ENCODE data around the gene NRXN3. TPM values are rescaled to one million over a fixed set of nuclear protein-coding genes. Genes with fewer than 3 reads are reported as not detected.
A peak's percentile ranks its signal among the peaks of the same experiment; 100 is the strongest.

Gene NRXN3
- polyA plus RNA-seq, 1 of the 3 experiments (the other 2 are of a cell fraction): 1.6 TPM

- DNase-seq: no peak
- H3K4me1 ChIP-seq (ENCODE audit: control insufficient read depth in 1 of 2, insufficient read depth in 2 of 2, low read depth in 1 of 2, low read length in 1 of 2): no peaks in the 10 kb centered on the region
- 0 out of 2 replicates have a peak overlapping the region, but pooled peaks have one; percentile 30 for H2AFZ ChIP-seq (ENCODE audit: low read depth)
- no peaks in the 10 kb centered on the region for H3K9me3 ChIP-seq
- no peaks in the 10 kb centered on the region for H3K27me3 ChIP-seq (ENCODE audit: insufficient read depth)
- H3K79me2 ChIP-seq (ENCODE audit: insufficient read depth): no peaks in the 10 kb centered on the region
- H3K27ac ChIP-seq (ENCODE audit: low read depth in 2 of 2, low read length in 1 of 2): no peak overlapping the region
- no peaks in the 10 kb centered on the region for H4K20me1 ChIP-seq (ENCODE audit: insufficient read depth)
- no peak overlapping the region for H3K9ac ChIP-seq
- POLR2A ChIA-PET: no interaction called here
- WGBS (ENCODE audit: low lambda C conversion rate): 79% methylated on average over 2 of the region's 2 CpGs
- no peak overlapping the region for H3K4me2 ChIP-seq
- CTCF ChIA-PET: interaction anchor here (0.8 kb wide), 1 partner anchor 114 kb away, joined by 3 read pairs; no protein-coding TSS in a partner anchor
- no peaks in the 10 kb centered on the region for H3F3A ChIP-seq (replicated peaks; ENCODE audit: insufficient read depth)
- H3K4me3 ChIP-seq (ENCODE audit: low read depth in 2 of 2, low read length in 1 of 2): no peak overlapping the region
- H3K9me2 ChIP-seq: no peaks in the 10 kb centered on the region; the same call in 1 of the 2 replicates
- TF ChIP-seq MXI1 (IDR thresholded peaks at IDR 0.05; ENCODE audit: low read depth, low read length): no peak
- no peak for TF ChIP-seq JUND (IDR thresholded peaks at IDR 0.05)
- TF ChIP-seq SMC3 (IDR thresholded peaks at IDR 0.05; ENCODE audit: low read depth, low read length): no peak
- no peak for TF ChIP-seq POLR2AphosphoS5 (IDR thresholded peaks at IDR 0.05; ENCODE audit: low read depth, low read length)
- no peak for TF ChIP-seq FOXJ3 (CRISPR knock-in tag; IDR thresholded peaks at IDR 0.05)
- TF ChIP-seq CHD2 (IDR thresholded peaks at IDR 0.05; ENCODE audit: low read length, partially characterized antibody): no peak
- no peak for TF ChIP-seq ELF1 (IDR thresholded peaks at IDR 0.05)
- TF ChIP-seq TEAD4 (IDR thresholded peaks at IDR 0.05; ENCODE audit: borderline replicate concordance, insufficient read depth): no peak
- TF ChIP-seq USF1 (IDR thresholded peaks at IDR 0.05; ENCODE audit: borderline replicate concordance, low read depth): no peak
- no peaks in the 10 kb centered on the region for H3K36me3 ChIP-seq (replicated peaks in 1 of 2; ENCODE audit: control insufficient read depth in 1 of 2, insufficient read depth in 2 of 2, low read length in 1 of 2)
Measured at GRCh38 chr14:79082883-79083282, 912.7 kb downstream of the NRXN3 start.

GRCh38 chr14:79083356-79083755 is 913.2 kb downstream of the NRXN3 start:
- no peak overlapping the region for H3K4me2 ChIP-seq
- no peaks in the 10 kb centered on the region for H3K9me3 ChIP-seq
- no peaks in the 10 kb centered on the region for H3K79me2 ChIP-seq (ENCODE audit: insufficient read depth)
- ChIA-PET POLR2A (no interaction called here), CTCF (interaction anchor here (0.8 kb wide), 1 partner anchor 113 kb away, joined by 3 read pairs; no protein-coding TSS in a partner anchor)
- H3K27me3 ChIP-seq (ENCODE audit: insufficient read depth): no peaks in the 10 kb centered on the region
- WGBS (ENCODE audit: low lambda C conversion rate): 56% methylated on average over 4 of the region's 4 CpGs
- H3K9ac ChIP-seq: no peak overlapping the region
- no peaks in the 10 kb centered on the region; the same call in 1 of the 2 replicates for H3K9me2 ChIP-seq
- TF ChIP-seq POLR2AphosphoS5 (IDR thresholded peaks at IDR 0.05; ENCODE audit: low read depth, low read length) (no peak), GATA2 (CRISPR knock-in tag; IDR thresholded peaks at IDR 0.05) (no peak), TCF12 (IDR thresholded peaks at IDR 0.05) (no peak), FOXJ3 (CRISPR knock-in tag; IDR thresholded peaks at IDR 0.05) (no peak), FOSL2 (IDR thresholded peaks at IDR 0.05; ENCODE audit: borderline replicate concordance, low read depth) (no peak), ZBTB33 (IDR thresholded peaks at IDR 0.05; ENCODE audit: borderline replicate concordance, low read depth) (no peak), TAF1 (IDR thresholded peaks at IDR 0.05; ENCODE audit: borderline replicate concordance, low read depth, low read length) (no peak), NRF1 (IDR thresholded peaks at IDR 0.05; ENCODE audit: low read depth, low read length) (no peak), MAX (IDR thresholded peaks at IDR 0.05; ENCODE audit: low read depth) (no peak), CHD2 (IDR thresholded peaks at IDR 0.05; ENCODE audit: low read length, partially characterized antibody) (no peak), EP300 (IDR thresholded peaks at IDR 0.05; ENCODE audit: borderline replicate concordance in 1 of 2, low read depth in 1 of 2, low read length in 1 of 2) (no peak)
- H4K20me1 ChIP-seq (ENCODE audit: insufficient read depth): no peaks in the 10 kb centered on the region
- no peak for DNase-seq
- no peak overlapping the region for H3K27ac ChIP-seq (ENCODE audit: low read depth in 2 of 2, low read length in 1 of 2)
- H3K4me3 ChIP-seq (ENCODE audit: low read depth in 2 of 2, low read length in 1 of 2): no peak overlapping the region
- H2AFZ ChIP-seq (ENCODE audit: low read depth): 0 out of 2 replicates have a peak overlapping the region, but pooled peaks have one; percentile 30
- H3K36me3 ChIP-seq (replicated peaks in 1 of 2; ENCODE audit: control insufficient read depth in 1 of 2, insufficient read depth in 2 of 2, low read length in 1 of 2): no peaks in the 10 kb centered on the region
- no peaks in the 10 kb centered on the region for H3F3A ChIP-seq (replicated peaks; ENCODE audit: insufficient read depth)
- no peaks in the 10 kb centered on the region for H3K4me1 ChIP-seq (ENCODE audit: control insufficient read depth in 1 of 2, insufficient read depth in 2 of 2, low read depth in 1 of 2, low read length in 1 of 2)

All from SK-N-SH (cell line).